GM23338 (cell line): Measurements from ENCODE around the gene PRPF19.

Experiments
- CTCF ChIP-seq, 2 experiments: fragments of 200-600 bp in 1 of 2; sonication (generic) in 1 of 2; conservative IDR thresholded peaks; 2 replicates each; pipeline versions ENCODE4 v1.5.1 to v1.6.1; 2016 to 2017; ENCODE audit warnings: antibody characterized with exemption in 2 of 2, low read depth in 2 of 2, mild to moderate bottlenecking in 2 of 2, moderate library complexity in 1 of 2
- EZH2 ChIP-seq: fragments of 200-600 bp; sonication (generic); IDR thresholded peaks from one replicate; pipeline ENCODE4 v1.8.0; 2017; ENCODE audit warnings: antibody characterized with exemption, mild to moderate bottlenecking, low read depth; ENCODE audit not compliant: unreplicated experiment

GRCh38 chr11:60910711-60911380 lies 4.5 kb upstream of the PRPF19 start:
- no peak for TF ChIP-seq CTCF (conservative IDR thresholded peaks at IDR 0.05; ENCODE audit: low read depth in 2 of 2)
- no peak for TF ChIP-seq EZH2
